A673 (cell line): ENCODE results near the gene RBPMS2.

Experiments
- CTCF ChIP-seq: fragments of 300-800, 200-600 bp; sonication (generic); conservative IDR thresholded peaks from 2 replicates; pipeline ENCODE4 v1.5.1; 2017; ENCODE audit warnings: low read depth, mild to moderate bottlenecking, antibody characterized with exemption, low read length, moderate library complexity, mixed read lengths
- EZH2 ChIP-seq: fragments of 200-600 bp; sonication (generic); IDR thresholded peaks from 2 replicates; pipeline ENCODE4 v1.6.1; 2017; ENCODE audit warnings: borderline replicate concordance, low read depth, mild to moderate bottlenecking, mixed read lengths, antibody characterized with exemption, low read length; ENCODE audit not compliant: poor library complexity, severe bottlenecking

DNA sequence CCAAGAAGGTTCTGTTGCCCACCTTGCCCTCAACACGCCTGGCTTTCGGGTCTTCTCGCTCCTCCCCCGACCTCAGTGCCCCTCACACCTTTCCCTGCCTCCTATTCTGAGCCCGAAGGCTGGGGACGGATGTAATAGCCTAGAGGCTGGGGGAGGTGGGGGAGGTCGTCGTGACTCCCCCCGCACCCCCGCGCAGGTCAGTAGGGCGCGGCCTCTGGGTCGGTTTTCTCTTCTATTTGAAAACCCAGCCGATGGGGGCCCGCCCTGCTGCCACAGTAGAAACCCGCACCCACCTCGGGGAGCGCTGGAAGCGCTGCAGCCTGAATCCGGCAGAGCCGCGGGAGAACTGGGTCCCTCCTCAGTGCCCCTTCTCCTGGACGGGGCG is 1.0 kb upstream of the RBPMS2 start:
- no peak for TF ChIP-seq CTCF
- TF ChIP-seq EZH2 = no peak
